Esophagus squamous epithelium (tissue), 4 donors: ENCODE data around the gene FBXO47.

Experiments used
- CTCF ChIP-seq, 6 experiments: fragments of 450-650 bp in 4 of 6; fragments of 200-600 bp in 2 of 6; sonication (generic) in 2 of 6; IDR thresholded peaks; one replicate each; pipeline ENCODE4 v1.5.1; 2016 to 2019; ENCODE audit warnings: antibody characterized with exemption in 6 of 6, mild to moderate bottlenecking in 4 of 6, moderate library complexity in 4 of 6
- POLR2A ChIP-seq, 4 donors: fragments of 450-650 bp; IDR thresholded peaks; one replicate each; pipeline ENCODE4 v1.6.1; 2017; ENCODE audit warnings: antibody characterized with exemption in 4 of 4, mild to moderate bottlenecking in 4 of 4, moderate library complexity in 3 of 4

GRCh38 chr17:38918129-38918913 is 48.9 kb downstream of the FBXO47 start:
- TF ChIP-seq CTCF (IDR thresholded peaks at IDR 0.05) (no peak), POLR2A (IDR thresholded peaks at IDR 0.05) (no peak)
